Esophagus muscularis mucosa (tissue), 4 donors: ENCODE results near the gene SLF2. TPM values are rescaled to one million over a fixed set of nuclear protein-coding genes. Genes with fewer than 3 reads are reported as not detected.

Experiments
- DNase-seq: peaks from one replicate; pipeline ENCODE4 v3.0.0-alpha.2; 2017; ENCODE audit errors: extremely low spot score
- H3K27ac ChIP-seq, 4 donors: fragments of 200-600 bp; sonication (generic); replicated peaks in 1 of 4; 1 replicate in 3 of 4; 2 replicates in 1 of 4; pipeline ENCODE4 v1.5.1; 2016 to 2019; ENCODE audit warnings: mild to moderate bottlenecking in 1 of 4
- H3K27me3 ChIP-seq, 4 donors: fragments of 200-600 bp; sonication (generic); one replicate each; pipeline versions ENCODE4 v1.5.1 to v1.6.0; 2016 to 2019
- H3K36me3 ChIP-seq, 4 donors: fragments of 200-600 bp; sonication (generic); one replicate each; pipeline ENCODE4 v1.5.1; 2016 to 2019
- H3K4me1 ChIP-seq, 4 donors: fragments of 200-600 bp; sonication (generic); one replicate each; pipeline ENCODE4 v1.5.1; 2016 to 2019
- H3K4me3 ChIP-seq, 4 donors: fragments of 200-600 bp; sonication (generic); 1 replicate in 2 of 4; 2 replicates in 2 of 4; pipeline ENCODE4 v1.5.1; 2016 to 2019; ENCODE audit warnings: mild to moderate bottlenecking in 4 of 4, moderate library complexity in 1 of 4
- H3K9me3 ChIP-seq, 4 donors: fragments of 200-600 bp; sonication (generic); 1 replicate in 3 of 4; 2 replicates in 1 of 4; pipeline ENCODE4 v1.5.1; 2016 to 2019
- EP300 ChIP-seq: sonication (generic); formaldehyde crosslinking; IDR thresholded peaks from one replicate; pipeline ENCODE4 v1.6.1; 2017; ENCODE audit warnings: antibody characterized with exemption
- POLR2A ChIP-seq: fragments of 450-650 bp; IDR thresholded peaks from one replicate; pipeline ENCODE4 v1.6.1; 2017; ENCODE audit warnings: antibody characterized with exemption, moderate library complexity, mild to moderate bottlenecking, low read depth
- POLR2AphosphoS5 ChIP-seq, 2 donors: sonication (generic); formaldehyde crosslinking; IDR thresholded peaks; one replicate each; pipeline ENCODE4 v1.6.1; 2017; ENCODE audit warnings: antibody characterized with exemption in 2 of 2
- WGBS: methylation state at CpG from one replicate; pipeline ENCODE4 v1.1.5; 2018; 5-methylcytosine and 5-hydroxymethylcytosine counted together
- intact Hi-C: fragments of 100-400 bp; cut with DNase I; formaldehyde crosslinking; loops from one replicate; pipeline ENCODE4 v1.15.1; 2023
- total RNA-seq, 4 donors: library from RNA; depleted of rRNA; stranded (reverse); fragments of >200 nt; gene quantifications; one replicate each; pipeline versions ENCODE4 v1.1.0 to v1.2.1, GENCODE V29; 2016
- TF ChIP-seq, protein P1 (sequence below), 3 experiments: fragments of 200-600 bp in 2 of 3; fragments of 450-650 bp in 1 of 3; sonication (generic) in 2 of 3; IDR thresholded peaks; one replicate each; pipeline ENCODE4 v1.5.1; 2017 to 2019; ENCODE audit warnings: antibody characterized with exemption in 3 of 3, mild to moderate bottlenecking in 2 of 3, moderate library complexity in 1 of 3

The SLF2 gene
- total RNA-seq, 4 donors from 2014 or later = 19.1 to 34.1 (median 20.8) TPM

DNA sequence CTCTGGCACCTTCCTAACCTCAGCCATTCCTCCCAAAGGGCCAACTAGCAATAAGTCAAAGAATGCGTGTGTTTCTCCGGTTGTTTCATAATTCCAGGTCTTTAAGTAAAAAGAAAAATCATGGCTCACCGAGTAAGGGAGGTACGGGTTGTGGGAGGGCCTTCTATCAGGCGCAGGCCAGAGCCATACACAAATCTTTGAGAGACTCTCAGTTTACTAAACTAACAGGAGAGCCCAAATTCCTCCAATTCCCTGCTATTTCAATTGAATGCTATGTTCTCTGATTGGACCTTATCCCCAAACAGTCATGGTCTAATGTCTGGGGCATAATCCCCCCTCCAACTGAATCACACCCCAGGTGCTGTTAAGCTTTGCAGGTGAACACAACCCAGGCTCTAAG is 26.2 kb upstream of the SLF2 start:
- H3K9me3 ChIP-seq = no peaks in the 10 kb centered on the region
- 85% methylated on average over 5 of the region's 5 CpGs for WGBS
- TF ChIP-seq, protein P1, sequence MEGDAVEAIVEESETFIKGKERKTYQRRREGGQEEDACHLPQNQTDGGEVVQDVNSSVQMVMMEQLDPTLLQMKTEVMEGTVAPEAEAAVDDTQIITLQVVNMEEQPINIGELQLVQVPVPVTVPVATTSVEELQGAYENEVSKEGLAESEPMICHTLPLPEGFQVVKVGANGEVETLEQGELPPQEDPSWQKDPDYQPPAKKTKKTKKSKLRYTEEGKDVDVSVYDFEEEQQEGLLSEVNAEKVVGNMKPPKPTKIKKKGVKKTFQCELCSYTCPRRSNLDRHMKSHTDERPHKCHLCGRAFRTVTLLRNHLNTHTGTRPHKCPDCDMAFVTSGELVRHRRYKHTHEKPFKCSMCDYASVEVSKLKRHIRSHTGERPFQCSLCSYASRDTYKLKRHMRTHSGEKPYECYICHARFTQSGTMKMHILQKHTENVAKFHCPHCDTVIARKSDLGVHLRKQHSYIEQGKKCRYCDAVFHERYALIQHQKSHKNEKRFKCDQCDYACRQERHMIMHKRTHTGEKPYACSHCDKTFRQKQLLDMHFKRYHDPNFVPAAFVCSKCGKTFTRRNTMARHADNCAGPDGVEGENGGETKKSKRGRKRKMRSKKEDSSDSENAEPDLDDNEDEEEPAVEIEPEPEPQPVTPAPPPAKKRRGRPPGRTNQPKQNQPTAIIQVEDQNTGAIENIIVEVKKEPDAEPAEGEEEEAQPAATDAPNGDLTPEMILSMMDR (IDR thresholded peaks at IDR 0.05) = no peak
- TF ChIP-seq POLR2A = no peak
- no peak for TF ChIP-seq POLR2AphosphoS5 (IDR thresholded peaks at IDR 0.05)
- no peak for TF ChIP-seq EP300
- H3K27me3 ChIP-seq = peaks cover 0 to 36% (median 0%) of the 10 kb centered on the region in 4 donors
- H3K4me3 ChIP-seq = no peak overlapping the region
- H3K27ac ChIP-seq = no peak overlapping the region
- no peak for DNase-seq
- intact Hi-C loops = no loop called here
- H3K4me1 ChIP-seq = peaks cover 0 to 11% (median 8%) of the 10 kb centered on the region in 4 donors
- H3K36me3 ChIP-seq = no peaks in the 10 kb centered on the region

- no peak for TF ChIP-seq POLR2AphosphoS5 (IDR thresholded peaks at IDR 0.05)
- TF ChIP-seq EP300 = no peak
- WGBS = 30% methylated on average over 6 of the region's 6 CpGs
- Histone ChIP-seq H3K4me1 (peaks cover 0 to 11% (median 8%) of the 10 kb centered on the region in 4 donors), H3K9me3 (no peaks in the 10 kb centered on the region), H3K4me3 (no peak overlapping the region), H3K36me3 (no peaks in the 10 kb centered on the region), H3K27ac (no peak overlapping the region), H3K27me3 (peaks cover 0 to 37% (median 0%) of the 10 kb centered on the region in 4 donors)
- intact Hi-C loops = no loop called here
- DNase-seq = no peak
These were observed 25.8 kb upstream of the SLF2 start for GRCh38 chr10:100886963-100887362.

GRCh38 chr10:100887761-100888296 is 24.9 kb upstream of the SLF2 start:
- Histone ChIP-seq H3K27ac (no peak overlapping the region), H3K4me3 (no peak overlapping the region), H3K36me3 (no peaks in the 10 kb centered on the region), H3K9me3 (no peaks in the 10 kb centered on the region), H3K27me3 (peaks cover 0 to 41% (median 3%) of the 10 kb centered on the region in 4 donors), H3K4me1 (peaks cover 0 to 9% (median under 1%) of the 10 kb centered on the region in 4 donors)
- intact Hi-C loops = no loop called here
- no peak for TF ChIP-seq POLR2A
- no peak for TF ChIP-seq EP300
- TF ChIP-seq, protein P1 (IDR thresholded peaks at IDR 0.05) = no peak
- TF ChIP-seq POLR2AphosphoS5 (IDR thresholded peaks at IDR 0.05) = no peak
- WGBS = 85% methylated on average over 8 of the region's 14 CpGs
- DNase-seq = no peak

GRCh38 chr10:100888957-100889356 is 23.8 kb upstream of the SLF2 start:
- Histone ChIP-seq H3K4me3 (no peak overlapping the region), H3K36me3 (no peaks in the 10 kb centered on the region), H3K9me3 (no peaks in the 10 kb centered on the region), H3K27me3 (peaks cover 0 to 36% (median 3%) of the 10 kb centered on the region in 4 donors), H3K27ac (no peak overlapping the region), H3K4me1 (peaks cover 0 to 9% (median 0%) of the 10 kb centered on the region in 4 donors)
- WGBS = 44% methylated on average over 3 of the region's 3 CpGs
- TF ChIP-seq, protein P1 (IDR thresholded peaks at IDR 0.05) = no peak
- no peak for TF ChIP-seq POLR2AphosphoS5 (IDR thresholded peaks at IDR 0.05)
- no peak for TF ChIP-seq EP300
- TF ChIP-seq POLR2A = no peak
- intact Hi-C loops = no loop called here
- no peak for DNase-seq

GRCh38 chr10:100889546-100889945 is 23.2 kb upstream of the SLF2 start:
- Histone ChIP-seq H3K27me3 (peaks cover 0 to 42% (median 3%) of the 10 kb centered on the region in 4 donors), H3K4me1 (peaks cover 0 to 9% (median 0%) of the 10 kb centered on the region in 4 donors), H3K9me3 (no peaks in the 10 kb centered on the region), H3K4me3 (no peak overlapping the region), H3K36me3 (no peaks in the 10 kb centered on the region), H3K27ac (no peak overlapping the region)
- intact Hi-C loops = no loop called here
- DNase-seq = no peak
- WGBS = 70% methylated on average over 4 of the region's 4 CpGs
- TF ChIP-seq, protein P1 (IDR thresholded peaks at IDR 0.05) = no peak
- TF ChIP-seq POLR2A = no peak
- no peak for TF ChIP-seq POLR2AphosphoS5 (IDR thresholded peaks at IDR 0.05)
- no peak for TF ChIP-seq EP300
